Kidney (tissue), 14 donors: ENCODE measurements around the gene FRMD4A. TPM values are rescaled to one million over a fixed set of nuclear protein-coding genes. Genes with fewer than 3 reads are reported as not detected.

Experiments used
- DNase-seq, 5 donors: peaks; one replicate each; pipeline ENCODE4 v3.0.0-alpha.2; 2013 to 2020
- FAIRE-seq: peaks from 2 replicates; lab custom pipeline; 2012; peaks lifted over from hg19 to GRCh38; lab: Jason Lieb, UNC
- H3K27ac ChIP-seq, 2 donors: one replicate each; pipeline ENCODE4 v1.7.0; 2013; ENCODE audit warnings: low read depth in 2 of 2, low read length in 2 of 2, inconsistent platforms in 1 of 2
- H3K27me3 ChIP-seq: one replicate; pipeline ENCODE4 v1.7.1; 2013; ENCODE audit warnings: low read length, inconsistent platforms; ENCODE audit not compliant: control insufficient read depth, insufficient read depth
- H3K36me3 ChIP-seq, 3 donors: one replicate each; pipeline versions ENCODE4 v1.7.0 to v1.7.1; 2013; ENCODE audit warnings: low read length in 3 of 3, control low read depth in 1 of 3, inconsistent platforms in 1 of 3; ENCODE audit not compliant: insufficient read depth in 3 of 3, control insufficient read depth in 2 of 3
- H3K4me1 ChIP-seq, 3 donors: one replicate each; pipeline versions ENCODE4 v1.7.0 to v1.7.1; 2013; ENCODE audit warnings: low read length in 3 of 3, inconsistent platforms in 1 of 3, low read depth in 1 of 3; ENCODE audit not compliant: control insufficient read depth in 2 of 3, insufficient read depth in 2 of 3
- H3K4me3 ChIP-seq, 3 donors: one replicate each; pipeline versions ENCODE4 v1.7.0 to v1.8.1; 2013; ENCODE audit warnings: low read length in 3 of 3, control low read depth in 1 of 3, inconsistent platforms in 1 of 3
- H3K9ac ChIP-seq, 3 donors: one replicate each; pipeline versions ENCODE4 v1.7.0 to v1.7.1; 2013; ENCODE audit warnings: low read length in 3 of 3, control low read depth in 1 of 3, inconsistent platforms in 1 of 3
- H3K9me3 ChIP-seq, 3 donors: one replicate each; pipeline versions ENCODE4 v1.7.0 to v1.7.1; 2013; ENCODE audit warnings: low read length in 3 of 3, control low read depth in 1 of 3, inconsistent platforms in 1 of 3; ENCODE audit not compliant: control insufficient read depth in 2 of 3, insufficient read depth in 1 of 3
- intact Hi-C: fragments of 100-400 bp; cut with DNase I; formaldehyde crosslinking; loops from one replicate; pipeline ENCODE4 v1.11.1; 2022
- polyA plus RNA-seq: library from polyadenylated mRNA; stranded (reverse); fragments of 350-450 nt; fragmentation: Illumina TruSeq; extraction: RNeasy Lipid Tissue Mini Kit (QIAGEN cat#74804); gene quantifications from one replicate; pipeline ENCODE4 v1.2.3, GENCODE V29; 2014; ENCODE audit warnings: low read depth, low replicate concordance; ENCODE audit not compliant: insufficient read depth
- total RNA-seq: library from RNA; stranded (reverse); fragmentation: NEBNext Ultra II Directional; extraction: Animal tissue kit (Norgen Biotek cat#: 25700); gene quantifications from one replicate; pipeline ENCODE4 v1.2.1, GENCODE V29; 2021
- TF ChIP-seq, protein P1 (sequence below): IDR thresholded peaks from 3 replicates; pipeline ENCODE4 v1.5.1; 2012; ENCODE audit warnings: mild to moderate bottlenecking, moderate library complexity, borderline replicate concordance; ENCODE audit not compliant: insufficient read depth; ENCODE audit errors: extremely low read depth
- donor health status: control.
- donor health status: control.
- donor health status: control.
- donor health status: control.
- donor health status: control.
- donor health status: DM: yes; HTN: yes; CAD: no.
- donor health status: Normal renal cell carcinoma (clear cell type).

Gene FRMD4A
- total and polyA plus RNA-seq, 2 donors from 2014 or later = 16.0 to 68.2 TPM

DNA sequence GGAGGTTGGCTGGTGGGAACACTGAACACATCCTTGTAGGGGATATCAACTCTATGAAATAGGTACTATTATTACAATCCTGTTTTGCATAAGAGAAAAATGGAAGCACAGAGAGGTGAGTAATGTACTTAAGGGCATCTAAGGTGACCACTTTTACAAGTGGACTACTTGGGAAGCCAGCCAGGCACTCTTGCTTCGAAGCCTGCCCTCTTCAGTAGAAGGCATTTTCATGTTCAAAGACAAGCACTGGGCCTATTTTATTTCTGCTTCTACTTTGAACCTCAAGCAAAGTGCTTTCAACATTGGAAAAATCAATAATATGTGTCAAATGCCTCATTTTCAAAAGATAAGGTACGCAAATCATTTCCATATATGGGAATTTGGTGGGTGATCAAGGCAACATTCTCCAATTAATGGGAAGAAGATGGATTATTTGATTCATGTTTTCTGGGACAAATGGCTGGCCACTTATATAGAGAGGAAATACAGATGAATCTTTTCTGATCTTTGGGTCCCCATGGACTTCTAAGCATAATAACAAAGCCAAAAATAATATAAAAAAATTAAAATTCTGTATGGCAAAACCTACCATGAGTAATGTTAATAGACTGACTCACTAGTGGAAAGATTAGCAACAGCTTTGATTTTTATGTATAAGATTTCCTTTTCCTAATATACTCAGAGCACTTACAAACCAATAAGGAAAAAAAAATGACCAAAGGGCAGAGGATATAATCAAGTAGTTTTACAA lies 270.2 kb downstream of the FRMD4A start:
- Histone ChIP-seq H3K27ac (no peak overlapping the region), H3K9me3 (no peaks in the 10 kb centered on the region), H3K36me3 (no peaks in the 10 kb centered on the region), H3K27me3 (no peaks in the 10 kb centered on the region), H3K9ac (no peak overlapping the region), H3K4me1 (peaks cover 0 to 2% (median 0%) of the 10 kb centered on the region in 3 donors), H3K4me3 (no peak overlapping the region)
- TF ChIP-seq, protein P1, sequence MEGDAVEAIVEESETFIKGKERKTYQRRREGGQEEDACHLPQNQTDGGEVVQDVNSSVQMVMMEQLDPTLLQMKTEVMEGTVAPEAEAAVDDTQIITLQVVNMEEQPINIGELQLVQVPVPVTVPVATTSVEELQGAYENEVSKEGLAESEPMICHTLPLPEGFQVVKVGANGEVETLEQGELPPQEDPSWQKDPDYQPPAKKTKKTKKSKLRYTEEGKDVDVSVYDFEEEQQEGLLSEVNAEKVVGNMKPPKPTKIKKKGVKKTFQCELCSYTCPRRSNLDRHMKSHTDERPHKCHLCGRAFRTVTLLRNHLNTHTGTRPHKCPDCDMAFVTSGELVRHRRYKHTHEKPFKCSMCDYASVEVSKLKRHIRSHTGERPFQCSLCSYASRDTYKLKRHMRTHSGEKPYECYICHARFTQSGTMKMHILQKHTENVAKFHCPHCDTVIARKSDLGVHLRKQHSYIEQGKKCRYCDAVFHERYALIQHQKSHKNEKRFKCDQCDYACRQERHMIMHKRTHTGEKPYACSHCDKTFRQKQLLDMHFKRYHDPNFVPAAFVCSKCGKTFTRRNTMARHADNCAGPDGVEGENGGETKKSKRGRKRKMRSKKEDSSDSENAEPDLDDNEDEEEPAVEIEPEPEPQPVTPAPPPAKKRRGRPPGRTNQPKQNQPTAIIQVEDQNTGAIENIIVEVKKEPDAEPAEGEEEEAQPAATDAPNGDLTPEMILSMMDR = no peak
- DNase-seq (no peak), FAIRE-seq (no peak)
- intact Hi-C loops = no loop called here

DNA sequence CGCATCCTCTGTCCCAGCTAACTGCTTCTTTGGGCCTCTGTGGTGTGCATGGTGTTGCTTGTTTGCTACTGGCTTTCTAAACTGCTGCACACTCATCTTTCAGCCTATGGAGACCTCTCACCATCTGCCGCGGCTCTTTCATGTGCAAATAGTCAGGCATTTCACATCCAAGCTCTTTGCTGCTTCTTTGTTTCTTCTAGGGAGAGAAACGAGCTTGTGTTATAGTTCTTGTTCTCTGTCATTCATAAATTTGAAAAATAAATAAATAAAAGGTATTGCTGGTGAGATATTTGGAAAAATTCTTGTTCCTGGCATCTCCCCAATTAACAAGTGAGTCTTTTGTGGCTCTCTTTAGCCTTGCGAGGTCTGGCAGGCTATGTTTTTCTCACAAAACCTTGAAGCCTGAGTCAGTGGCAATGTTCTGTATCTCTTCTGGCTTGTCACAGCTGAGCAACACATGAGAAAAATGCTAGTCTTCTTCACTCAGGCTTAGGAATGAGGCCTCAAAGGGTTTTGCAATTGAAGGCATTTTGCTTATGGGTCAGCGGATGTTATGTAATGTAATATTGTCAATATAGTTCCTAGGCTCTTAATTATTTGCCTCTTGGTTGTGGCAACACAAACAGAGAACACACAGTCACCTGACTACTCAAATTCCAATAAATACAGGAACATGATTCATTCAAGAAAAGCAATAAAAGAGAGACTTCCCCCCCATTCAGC lies 274.0 kb downstream of the FRMD4A start:
- no peak for FAIRE-seq
- intact Hi-C loops = no loop called here
- Histone ChIP-seq H3K27ac (no peak overlapping the region), H3K9me3 (no peaks in the 10 kb centered on the region), H3K27me3 (no peaks in the 10 kb centered on the region), H3K36me3 (no peaks in the 10 kb centered on the region), H3K9ac (no peak overlapping the region), H3K4me1 (no peaks in the 10 kb centered on the region), H3K4me3 (no peak overlapping the region)
- TF ChIP-seq, protein P1 = no peak
- DNase-seq = peak in 2 of 5 donors; percentile 28 to 36

- DNase-seq (peak in 2 of 5 donors; percentile 14 to 42), FAIRE-seq (no peak)
- Histone ChIP-seq H3K9ac (no peak overlapping the region), H3K27ac (no peak overlapping the region), H3K9me3 (no peaks in the 10 kb centered on the region), H3K4me3 (no peak overlapping the region), H3K36me3 (no peaks in the 10 kb centered on the region), H3K27me3 (no peaks in the 10 kb centered on the region), H3K4me1 (peaks cover 0 to 2% (median 0%) of the 10 kb centered on the region in 3 donors)
- TF ChIP-seq, protein P1 = no peak
- intact Hi-C loops = no loop called here
These were observed 277.8 kb downstream of the FRMD4A start for GRCh38 chr10:14052931-14053330.
